HG02610 (cell line): ENCODE measurements around the gene PUM2.
"Not testable (repeated sequence)": the region's sequence is repeated elsewhere in the genome, so short reads cannot be mapped to it uniquely, and the experiment has no call there.

Experiments
- ATAC-seq: cut with Tn5 transposase; IDR thresholded peaks from one replicate; pipeline ENCODE4 v1.9.1; 2021; ENCODE audit warnings: mild to moderate bottlenecking, moderate library complexity; ENCODE audit not compliant: unreplicated experiment

Gene PUM2

GRCh38 chr2:20292984-20293383 is 57.7 kb downstream of the PUM2 start:
- no peak for ATAC-seq

GRCh38 chr2:20291846-20292408 is 58.7 kb downstream of the PUM2 start:
- ATAC-seq: no peak

GRCh38 chr2:20291106-20291564 is 59.5 kb downstream of the PUM2 start:
- no peak for ATAC-seq

GRCh38 chr2:20288642-20289340 is 61.9 kb downstream of the PUM2 start:
- ATAC-seq: no peak

GRCh38 chr2:20282916-20283592 is 67.6 kb downstream of the PUM2 start:
- no peak for ATAC-seq

- ATAC-seq: no peak
Observed at GRCh38 chr2:20281876-20282275, 68.8 kb downstream of the PUM2 start.

- no peak for ATAC-seq
Observed at GRCh38 chr2:20273042-20273441, 77.6 kb downstream of the PUM2 start.

GRCh38 chr2:20268317-20268716 is 82.3 kb downstream of the PUM2 start:
- ATAC-seq: not testable (repeated sequence)

GRCh38 chr2:20267529-20267928 is 83.1 kb downstream of the PUM2 start:
- no peak for ATAC-seq

- no peak for ATAC-seq
Observed at GRCh38 chr2:20264629-20265028, 86.0 kb downstream of the PUM2 start.

- no peak for ATAC-seq
Observed at GRCh38 chr2:20257411-20257810, 93.2 kb downstream of the PUM2 start.

GRCh38 chr2:20254731-20255130 is 95.9 kb downstream of the PUM2 start:
- ATAC-seq: no peak

GRCh38 chr2:20250436-20250835 is 100.2 kb downstream of the PUM2 start:
- no peak for ATAC-seq

GRCh38 chr2:20249170-20249569 is 101.5 kb downstream of the PUM2 start:
- no peak for ATAC-seq

- ATAC-seq: no peak
Observed at GRCh38 chr2:20247084-20247483, 103.6 kb downstream of the PUM2 start.

GRCh38 chr2:20243637-20244036 is 107.0 kb downstream of the PUM2 start:
- not testable (repeated sequence) for ATAC-seq

GRCh38 chr2:20242727-20243377 is 107.8 kb downstream of the PUM2 start:
- ATAC-seq: no peak

GRCh38 chr2:20241973-20242726 is 108.5 kb downstream of the PUM2 start:
- no peak for ATAC-seq

GRCh38 chr2:20240291-20240690 is 110.4 kb downstream of the PUM2 start:
- ATAC-seq: not testable (repeated sequence)

- ATAC-seq: no peak
Observed at GRCh38 chr2:20236496-20236895, 114.1 kb downstream of the PUM2 start.
